CD14-positive monocyte (primary cell): ENCODE results near the gene PARVG. TPM values are rescaled to one million over a fixed set of nuclear protein-coding genes. Genes with fewer than 3 reads are reported as not detected.

Experiments used
- DNase-seq, 3 donors: peaks; one replicate each; pipeline ENCODE4 v3.0.0-alpha.2; 2011 to 2022
- H2AFZ ChIP-seq: 2 replicates; pipeline ENCODE4 v1.6.0; 2012; ENCODE audit warnings: mild to moderate bottlenecking, low read depth, low read length, inconsistent platforms; ENCODE audit not compliant: insufficient read depth, poor library complexity, severe bottlenecking
- H3K27ac ChIP-seq, 2 donors: 1 replicate in 1 of 2; 2 replicates in 1 of 2; pipeline ENCODE4 v1.5.1; 2012 to 2013; ENCODE audit warnings: low read length in 2 of 2, control low read depth in 1 of 2, inconsistent platforms in 1 of 2, low read depth in 1 of 2, mild to moderate bottlenecking in 1 of 2
- H3K27me3 ChIP-seq, 2 donors: one replicate each; pipeline versions ENCODE4 v1.6.0 to v1.6.1; 2011 to 2013; ENCODE audit warnings: low read length in 2 of 2; ENCODE audit not compliant: control insufficient read depth in 2 of 2, insufficient read depth in 2 of 2
- H3K36me3 ChIP-seq, 2 donors: replicated peaks in 1 of 2; 1 replicate in 1 of 2; 2 replicates in 1 of 2; pipeline versions ENCODE4 v1.5.1 to v1.6.1; 2012 to 2013; ENCODE audit warnings: low read length in 2 of 2, control low read depth in 1 of 2, inconsistent platforms in 1 of 2, mild to moderate bottlenecking in 1 of 2; ENCODE audit not compliant: insufficient read depth in 2 of 2, control insufficient read depth in 1 of 2
- H3K4me1 ChIP-seq, 2 donors: 1 replicate in 1 of 2; 2 replicates in 1 of 2; pipeline versions ENCODE4 v1.5.1 to v1.6.1; 2012 to 2013; ENCODE audit warnings: low read length in 2 of 2, control low read depth in 1 of 2, inconsistent platforms in 1 of 2, mild to moderate bottlenecking in 1 of 2, moderate library complexity in 1 of 2; ENCODE audit not compliant: insufficient read depth in 2 of 2, control insufficient read depth in 1 of 2
- H3K4me2 ChIP-seq: replicated peaks from 2 replicates; pipeline ENCODE3; 2012; ENCODE audit warnings: low read length, moderate library complexity, mild to moderate bottlenecking; ENCODE audit not compliant: poor library complexity, severe bottlenecking; ENCODE audit errors: extremely low read depth
- H3K4me3 ChIP-seq, 3 experiments: fragments of 200-600 bp in 1 of 3; sonication (generic) in 1 of 3; replicated peaks in 1 of 3; 1 replicate in 2 of 3; 2 replicates in 1 of 3; pipeline ENCODE4 v1.5.1; 2011 to 2013; ENCODE audit warnings: low read length in 3 of 3, mild to moderate bottlenecking in 3 of 3, control low read depth in 2 of 3, low read depth in 2 of 3, inconsistent platforms in 1 of 3, moderate library complexity in 1 of 3
- H3K79me2 ChIP-seq: 2 replicates; pipeline ENCODE4 v1.6.0; 2012; ENCODE audit warnings: mild to moderate bottlenecking, control low read depth, inconsistent platforms, low read length, moderate library complexity; ENCODE audit not compliant: insufficient read depth
- H3K9ac ChIP-seq: 2 replicates; pipeline ENCODE4 v1.6.0; 2017; ENCODE audit warnings: low read length, mild to moderate bottlenecking; ENCODE audit not compliant: insufficient read depth, poor library complexity, severe bottlenecking
- H3K9me3 ChIP-seq, 2 donors: replicated peaks in 1 of 2; 1 replicate in 1 of 2; 2 replicates in 1 of 2; pipeline versions ENCODE4 v1.5.1 to v1.6.1; 2012 to 2013; ENCODE audit warnings: low read length in 2 of 2, control low read depth in 1 of 2; ENCODE audit not compliant: control insufficient read depth in 1 of 2, insufficient read depth in 1 of 2
- H4K20me1 ChIP-seq: 2 replicates; pipeline ENCODE4 v1.6.0; 2012; ENCODE audit warnings: mild to moderate bottlenecking, low read length, control low read depth, moderate library complexity; ENCODE audit not compliant: insufficient read depth
- H3K27ac Mint-ChIP-seq, 7 donors: one replicate each; pipeline ENCODE4 v1.8.0; 2020; ENCODE audit warnings: mild to moderate bottlenecking in 7 of 7, mixed read lengths in 7 of 7, moderate library complexity in 6 of 7, inconsistent platforms in 2 of 7
- H3K27me3 Mint-ChIP-seq, 3 donors: one replicate each; pipeline ENCODE4 v1.8.0; 2021 to 2022; ENCODE audit warnings: low read depth in 3 of 3, mild to moderate bottlenecking in 3 of 3, mixed read lengths in 3 of 3, moderate library complexity in 3 of 3, inconsistent platforms in 1 of 3
- H3K36me3 Mint-ChIP-seq, 2 donors: one replicate each; pipeline ENCODE4 v1.8.0; 2020; ENCODE audit warnings: mixed read lengths in 2 of 2, inconsistent platforms in 1 of 2, mild to moderate bottlenecking in 1 of 2
- H3K4me1 Mint-ChIP-seq: one replicate; pipeline ENCODE4 v1.8.0; 2020; ENCODE audit warnings: mild to moderate bottlenecking, mixed read lengths
- H3K4me3 Mint-ChIP-seq, 2 donors: one replicate each; pipeline ENCODE4 v1.8.0; 2020; ENCODE audit warnings: mild to moderate bottlenecking in 2 of 2, mixed read lengths in 2 of 2, moderate library complexity in 1 of 2
- H3K9me3 Mint-ChIP-seq, 7 donors: one replicate each; pipeline ENCODE4 v1.8.0; 2020 to 2022; ENCODE audit warnings: mixed read lengths in 7 of 7, mild to moderate bottlenecking in 6 of 7, moderate library complexity in 6 of 7, inconsistent platforms in 2 of 7
- WGBS: methylation state at CpG from one replicate; pipeline ENCODE4 v1.1.5; 2013; ENCODE audit warnings: missing lambda C conversion rate; ENCODE audit not compliant: insufficient coverage; 5-methylcytosine and 5-hydroxymethylcytosine counted together
- intact Hi-C, 2 donors: fragments of 100-400 bp; cut with micrococcal nuclease; formaldehyde crosslinking; loops; one replicate each; pipeline versions ENCODE4 v1.15.0 to v1.15.1; 2023
- polyA plus RNA-seq, 3 donors: library from polyadenylated mRNA; depleted of rRNA in 1 of 3; unstranded in 2 of 3; stranded (reverse) in 1 of 3; fragments of 300-500 nt in 2 of 3; fragments of >200 nt in 1 of 3; fragmentation: Illumina TruSeq in 2 of 3; gene quantifications; 1 replicate in 2 of 3; 2 replicates in 1 of 3; pipeline ENCODE4 v1.2.3, GENCODE V29; 2012 to 2021
- TF ChIP-seq, protein P1 (sequence below): fragments of 200-600 bp; IDR thresholded peaks from one replicate; pipeline ENCODE4 v1.8.0; 2022; ENCODE audit warnings: antibody characterized with exemption, mild to moderate bottlenecking

PARVG gene
- polyA plus RNA-seq, 3 donors, result 169 to 577 (median 190) TPM

DNA sequence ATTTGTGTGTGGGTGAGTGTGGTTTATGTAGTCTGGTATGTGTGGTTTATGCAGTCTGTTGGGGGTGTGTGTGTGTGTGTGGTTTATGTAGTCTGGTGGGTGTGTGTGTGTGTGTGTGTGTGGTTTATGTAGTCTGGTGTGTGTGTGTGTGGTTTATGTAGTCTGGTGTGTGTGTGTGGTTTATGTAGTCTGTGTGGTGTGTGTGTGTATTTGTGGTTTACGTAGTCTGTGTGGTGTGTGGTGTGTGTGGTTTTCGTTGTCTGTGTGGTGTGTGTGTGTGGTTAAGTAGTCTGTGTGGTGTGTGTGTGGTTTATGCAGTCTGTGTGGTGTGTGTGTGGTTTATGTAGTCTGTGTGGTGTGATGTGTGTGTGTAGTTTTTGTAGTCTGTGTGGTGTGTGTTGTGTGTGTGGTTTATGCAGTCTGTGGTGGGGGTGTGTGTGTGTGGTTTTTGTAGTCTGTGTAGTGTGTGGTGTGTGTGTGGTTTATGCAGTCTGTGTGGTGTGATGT, 26.2 kb upstream of the PARVG start:
- no peak overlapping the region for H3K9ac ChIP-seq
- no peaks in the 10 kb centered on the region for H3K27me3 ChIP-seq
- Mint-ChIP-seq H3K9me3 (peaks cover 0 to 2% (median 0%) of the 10 kb centered on the region in 7 donors), H3K36me3 (peaks cover 52 to 53% of the 10 kb centered on the region in 2 donors), H3K4me3 (no peak overlapping the region), H3K27ac (no peak overlapping the region), H3K27me3 (peaks cover 0 to 2% (median 1%) of the 10 kb centered on the region in 3 donors), H3K4me1 (peaks cover 2% of the 10 kb centered on the region)
- no peak overlapping the region for H3K4me3 ChIP-seq
- TF ChIP-seq, protein P1, sequence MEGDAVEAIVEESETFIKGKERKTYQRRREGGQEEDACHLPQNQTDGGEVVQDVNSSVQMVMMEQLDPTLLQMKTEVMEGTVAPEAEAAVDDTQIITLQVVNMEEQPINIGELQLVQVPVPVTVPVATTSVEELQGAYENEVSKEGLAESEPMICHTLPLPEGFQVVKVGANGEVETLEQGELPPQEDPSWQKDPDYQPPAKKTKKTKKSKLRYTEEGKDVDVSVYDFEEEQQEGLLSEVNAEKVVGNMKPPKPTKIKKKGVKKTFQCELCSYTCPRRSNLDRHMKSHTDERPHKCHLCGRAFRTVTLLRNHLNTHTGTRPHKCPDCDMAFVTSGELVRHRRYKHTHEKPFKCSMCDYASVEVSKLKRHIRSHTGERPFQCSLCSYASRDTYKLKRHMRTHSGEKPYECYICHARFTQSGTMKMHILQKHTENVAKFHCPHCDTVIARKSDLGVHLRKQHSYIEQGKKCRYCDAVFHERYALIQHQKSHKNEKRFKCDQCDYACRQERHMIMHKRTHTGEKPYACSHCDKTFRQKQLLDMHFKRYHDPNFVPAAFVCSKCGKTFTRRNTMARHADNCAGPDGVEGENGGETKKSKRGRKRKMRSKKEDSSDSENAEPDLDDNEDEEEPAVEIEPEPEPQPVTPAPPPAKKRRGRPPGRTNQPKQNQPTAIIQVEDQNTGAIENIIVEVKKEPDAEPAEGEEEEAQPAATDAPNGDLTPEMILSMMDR, result no peak
- intact Hi-C loops, result no loop called here
- 20% methylated on average over 2 of the region's 2 CpGs for WGBS
- H2AFZ ChIP-seq, result no peak overlapping the region
- H4K20me1 ChIP-seq, result no peaks in the 10 kb centered on the region
- no peaks in the 10 kb centered on the region for H3K9me3 ChIP-seq
- no peaks in the 10 kb centered on the region for H3K4me1 ChIP-seq
- no peaks in the 10 kb centered on the region for H3K79me2 ChIP-seq
- no peak overlapping the region for H3K27ac ChIP-seq
- no peak overlapping the region for H3K4me2 ChIP-seq
- no peak for DNase-seq
- H3K36me3 ChIP-seq, result peaks cover 11 to 34% of the 10 kb centered on the region in 2 donors

DNA sequence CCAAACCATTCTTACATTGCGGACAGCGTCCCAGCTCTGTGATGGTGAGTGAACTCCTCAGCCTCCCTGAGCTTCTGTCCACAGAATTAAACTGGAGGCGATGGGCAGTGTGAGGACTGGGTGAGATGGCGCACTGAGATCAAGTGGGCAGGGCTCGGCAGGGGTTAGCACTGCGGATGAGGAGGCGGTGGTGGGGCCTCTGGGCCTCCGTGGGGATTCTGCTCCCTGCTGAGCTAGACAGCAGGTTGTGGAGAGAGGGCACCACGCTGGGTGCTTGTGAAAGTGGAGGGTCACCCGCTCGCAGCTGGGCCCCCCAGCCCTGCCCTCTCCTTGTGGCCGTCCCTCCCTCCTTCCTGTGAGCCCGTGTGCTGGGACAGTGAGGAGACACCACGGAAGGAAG, 25.6 kb upstream of the PARVG start:
- H3K27me3 ChIP-seq, result no peaks in the 10 kb centered on the region
- no peaks in the 10 kb centered on the region for H3K9me3 ChIP-seq
- H3K4me3 ChIP-seq, result no peak overlapping the region
- Mint-ChIP-seq H3K4me3 (no peak overlapping the region), H3K4me1 (peaks cover 8% of the 10 kb centered on the region), H3K36me3 (peaks cover 51 to 53% of the 10 kb centered on the region in 2 donors), H3K27ac (peak overlapping the region in 1 of 7 donors; percentile 39), H3K27me3 (peaks cover 1 to 2% (median 2%) of the 10 kb centered on the region in 3 donors), H3K9me3 (peaks cover 0 to 2% (median 0%) of the 10 kb centered on the region in 7 donors)
- H3K4me1 ChIP-seq, result peaks cover 2% of the 10 kb centered on the region in 2 donors
- no peak overlapping the region for H3K4me2 ChIP-seq
- DNase-seq, result no peak
- H3K9ac ChIP-seq, result no peak overlapping the region
- H2AFZ ChIP-seq, result no peak overlapping the region
- peaks cover 13 to 32% of the 10 kb centered on the region in 2 donors for H3K36me3 ChIP-seq
- 68% methylated on average over 7 of the region's 14 CpGs for WGBS
- no peaks in the 10 kb centered on the region for H4K20me1 ChIP-seq
- TF ChIP-seq, protein P1, result no peak
- H3K27ac ChIP-seq, result no peak overlapping the region
- intact Hi-C loops, result no loop called here
- H3K79me2 ChIP-seq, result no peaks in the 10 kb centered on the region
